Activated CD8-positive, alpha-beta T cell treated with anti-CD3 and anti-CD28 coated beads for 36 hours (primary cell): ENCODE data around the gene STN1. TPM values are rescaled to one million over a fixed set of nuclear protein-coding genes. Genes with fewer than 3 reads are reported as not detected.

Experiments
- ATAC-seq: fragments of 200-7000 bp; cut with Tn5 transposase; one replicate; pipeline ENCODE4 v1.10.0; 2021; ENCODE audit warnings: mild to moderate bottlenecking, moderate library complexity
- CTCF ChIA-PET: fragments of 350-600 bp; sonication (Branson Sonifier 250); formaldehyde crosslinking; loops from one replicate; lab custom pipeline; 2021; ENCODE audit warnings: antibody characterized with exemption; lab: Charles Lee
- POLR2A ChIA-PET: fragments of 350-600 bp; sonication (Branson Sonifier 250); formaldehyde crosslinking; loops from one replicate; lab custom pipeline; 2021; ENCODE audit warnings: antibody characterized with exemption; lab: Charles Lee
- DNase-seq: peaks from one replicate; pipeline ENCODE4 v3.0.0-alpha.2; 2020
- H3K27ac Mint-ChIP-seq: one replicate; pipeline ENCODE4 v1.8.0; 2021; ENCODE audit warnings: mild to moderate bottlenecking, mixed read lengths
- H3K27me3 Mint-ChIP-seq: one replicate; pipeline ENCODE4 v1.8.0; 2021; ENCODE audit warnings: mixed read lengths
- H3K36me3 Mint-ChIP-seq: one replicate; pipeline ENCODE4 v1.8.0; 2021; ENCODE audit warnings: low read depth, mixed read lengths
- H3K4me1 Mint-ChIP-seq: one replicate; pipeline ENCODE4 v1.8.0; 2021; ENCODE audit warnings: low read depth, mixed read lengths
- H3K4me3 Mint-ChIP-seq: one replicate; pipeline ENCODE4 v1.8.0; 2021; ENCODE audit warnings: mild to moderate bottlenecking, moderate library complexity, mixed read lengths
- H3K9me3 Mint-ChIP-seq: one replicate; pipeline ENCODE4 v1.8.0; 2021; ENCODE audit warnings: mixed read lengths
- intact Hi-C: fragments of 100-400 bp; cut with micrococcal nuclease; formaldehyde crosslinking; loops from one replicate; pipeline ENCODE4 v1.10.0; 2022
- total RNA-seq, 2 experiments: library from RNA; stranded (reverse); gene quantifications; one replicate each; pipeline ENCODE4 v1.2.3, GENCODE V29; 2021
- TF ChIP-seq, protein P1 (sequence below): fragments of 200-600 bp; IDR thresholded peaks from one replicate; pipeline ENCODE4 v1.8.0; 2022; ENCODE audit warnings: antibody characterized with exemption, mild to moderate bottlenecking

STN1 gene
- total RNA-seq, 2 experiments from 2014 or later: 32.1 to 32.4 TPM

GRCh38 chr10:103925591-103925990, 7.6 kb upstream of the STN1 start:
- H3K4me3 Mint-ChIP-seq: no peak overlapping the region
- H3K27me3 Mint-ChIP-seq: no peaks in the 10 kb centered on the region
- DNase-seq (no peak), ATAC-seq (no peak)
- no peaks in the 10 kb centered on the region for H3K4me1 Mint-ChIP-seq
- TF ChIP-seq, protein P1, sequence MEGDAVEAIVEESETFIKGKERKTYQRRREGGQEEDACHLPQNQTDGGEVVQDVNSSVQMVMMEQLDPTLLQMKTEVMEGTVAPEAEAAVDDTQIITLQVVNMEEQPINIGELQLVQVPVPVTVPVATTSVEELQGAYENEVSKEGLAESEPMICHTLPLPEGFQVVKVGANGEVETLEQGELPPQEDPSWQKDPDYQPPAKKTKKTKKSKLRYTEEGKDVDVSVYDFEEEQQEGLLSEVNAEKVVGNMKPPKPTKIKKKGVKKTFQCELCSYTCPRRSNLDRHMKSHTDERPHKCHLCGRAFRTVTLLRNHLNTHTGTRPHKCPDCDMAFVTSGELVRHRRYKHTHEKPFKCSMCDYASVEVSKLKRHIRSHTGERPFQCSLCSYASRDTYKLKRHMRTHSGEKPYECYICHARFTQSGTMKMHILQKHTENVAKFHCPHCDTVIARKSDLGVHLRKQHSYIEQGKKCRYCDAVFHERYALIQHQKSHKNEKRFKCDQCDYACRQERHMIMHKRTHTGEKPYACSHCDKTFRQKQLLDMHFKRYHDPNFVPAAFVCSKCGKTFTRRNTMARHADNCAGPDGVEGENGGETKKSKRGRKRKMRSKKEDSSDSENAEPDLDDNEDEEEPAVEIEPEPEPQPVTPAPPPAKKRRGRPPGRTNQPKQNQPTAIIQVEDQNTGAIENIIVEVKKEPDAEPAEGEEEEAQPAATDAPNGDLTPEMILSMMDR: no peak
- intact Hi-C loops: no loop called here
- H3K36me3 Mint-ChIP-seq: no peaks in the 10 kb centered on the region
- POLR2A ChIA-PET: no interaction called here
- CTCF ChIA-PET: interaction anchor here (1.4 kb wide), 1 partner anchor 11 kb away, joined by 4 read pairs; no protein-coding TSS in a partner anchor
- H3K27ac Mint-ChIP-seq: no peak overlapping the region
- H3K9me3 Mint-ChIP-seq: no peaks in the 10 kb centered on the region

- H3K9me3 Mint-ChIP-seq: no peaks in the 10 kb centered on the region
- TF ChIP-seq, protein P1: no peak
- H3K27me3 Mint-ChIP-seq: no peaks in the 10 kb centered on the region
- DNase-seq: no peak
- H3K4me1 Mint-ChIP-seq: peaks cover 6% of the 10 kb centered on the region
- no peak overlapping the region for H3K4me3 Mint-ChIP-seq
- ATAC-seq: no peak
- intact Hi-C loops: no loop called here
- POLR2A ChIA-PET: no interaction called here
- no peak overlapping the region for H3K27ac Mint-ChIP-seq
- no peaks in the 10 kb centered on the region for H3K36me3 Mint-ChIP-seq
- CTCF ChIA-PET: interaction anchor here (1.4 kb wide), 1 partner anchor 29 kb away, joined by 4 read pairs; no protein-coding TSS in a partner anchor
These were observed 5.5 kb upstream of the STN1 start for GRCh38 chr10:103923502-103923901.

DNA sequence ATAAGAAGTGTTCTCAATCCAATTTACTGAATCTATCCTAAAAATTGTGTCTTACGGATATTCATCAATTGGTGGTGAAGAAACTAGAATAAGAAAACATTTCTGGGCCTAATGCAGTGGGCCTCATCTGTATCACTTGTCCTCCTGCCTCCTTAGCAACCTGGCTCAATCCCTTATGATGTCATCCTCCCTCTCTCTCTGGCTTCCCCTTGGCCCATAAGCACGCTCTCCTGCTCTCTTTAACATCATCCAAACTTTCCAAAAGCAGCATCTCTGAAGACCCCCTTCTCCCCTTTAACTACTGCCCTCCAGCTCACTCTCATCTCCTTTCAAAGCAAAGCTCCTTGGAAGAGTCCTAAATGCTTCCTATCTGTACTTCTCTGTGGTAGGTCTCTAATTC, 4.7 kb upstream of the STN1 start:
- intact Hi-C loops: no loop called here
- ChIA-PET CTCF (no interaction called here), POLR2A (no interaction called here)
- H3K9me3 Mint-ChIP-seq: no peaks in the 10 kb centered on the region
- TF ChIP-seq, protein P1: no peak
- H3K36me3 Mint-ChIP-seq: no peaks in the 10 kb centered on the region
- DNase-seq (no peak), ATAC-seq (no peak)
- no peaks in the 10 kb centered on the region for H3K27me3 Mint-ChIP-seq
- peaks cover 6% of the 10 kb centered on the region for H3K4me1 Mint-ChIP-seq
- no peak overlapping the region for H3K27ac Mint-ChIP-seq
- H3K4me3 Mint-ChIP-seq: no peak overlapping the region

GRCh38 chr10:103921750-103922195, 3.8 kb upstream of the STN1 start:
- intact Hi-C loops: no loop called here
- H3K4me3 Mint-ChIP-seq: no peak overlapping the region
- H3K27me3 Mint-ChIP-seq: no peaks in the 10 kb centered on the region
- no peaks in the 10 kb centered on the region for H3K9me3 Mint-ChIP-seq
- no peak for ATAC-seq
- H3K27ac Mint-ChIP-seq: no peak overlapping the region
- CTCF ChIA-PET: interaction anchor here (0.9 to 1.7 kb wide), 4 partner anchors 12 to 41 kb away, joined by 3 to 11 read pairs (median 4); no protein-coding TSS in a partner anchor
- DNase-seq: peak; percentile 68
- TF ChIP-seq, protein P1: no peak
- POLR2A ChIA-PET: interaction anchor here (1.1 kb wide), 2 partner anchors 10 to 19 kb away, joined by 3 read pairs; no protein-coding TSS in a partner anchor
- no peaks in the 10 kb centered on the region for H3K36me3 Mint-ChIP-seq
- H3K4me1 Mint-ChIP-seq: peaks cover 6% of the 10 kb centered on the region

DNA sequence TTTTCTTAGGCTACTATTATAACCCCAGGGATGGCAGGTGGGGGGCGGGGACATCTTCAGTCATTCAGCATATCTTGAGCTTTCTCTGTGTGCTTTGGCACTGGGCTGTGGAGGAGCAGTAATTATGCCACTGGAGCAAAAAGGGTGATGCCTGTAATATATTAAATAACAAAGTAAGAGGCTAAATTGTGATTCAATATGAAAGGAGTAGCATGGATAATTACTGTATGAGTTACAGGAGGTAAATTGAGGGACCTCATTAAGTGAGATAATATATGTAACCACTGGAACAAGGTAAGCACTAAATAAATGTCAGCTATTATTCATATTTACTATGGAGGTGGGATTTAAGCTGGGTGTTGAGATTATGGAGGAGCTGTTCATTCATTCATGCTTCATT, 3.3 kb upstream of the STN1 start:
- TF ChIP-seq, protein P1: no peak
- intact Hi-C loops: no loop called here
- ChIA-PET CTCF (interaction anchor here (0.9 to 1.7 kb wide), 4 partner anchors 11 to 40 kb away, joined by 3 to 11 read pairs (median 4); no protein-coding TSS in a partner anchor), POLR2A (interaction anchor here (0.8 to 1.1 kb wide), 3 partner anchors 9 to 1745 kb away, joined by 3 read pairs; no protein-coding TSS in a partner anchor)
- no peak for DNase-seq
- peaks cover 9% of the 10 kb centered on the region for H3K4me1 Mint-ChIP-seq
- no peak overlapping the region for H3K27ac Mint-ChIP-seq
- H3K4me3 Mint-ChIP-seq: no peak overlapping the region
- no peaks in the 10 kb centered on the region for H3K27me3 Mint-ChIP-seq
- no peak for ATAC-seq
- no peaks in the 10 kb centered on the region for H3K9me3 Mint-ChIP-seq
- peaks cover 2% of the 10 kb centered on the region for H3K36me3 Mint-ChIP-seq
